Fibroblast of pulmonary artery (primary cell): ENCODE measurements around the gene CPSF6.
"Not testable (repeated sequence)": the region's sequence is repeated elsewhere in the genome, so short reads cannot be mapped to it uniquely, and the experiment has no call there.

Experiments used
- DNase-seq: peaks from one replicate; pipeline ENCODE4 v3.0.0-alpha.2; 2010; ENCODE audit warnings: low read depth
- H3K4me3 ChIP-seq: replicated peaks from 2 replicates; pipeline ENCODE4 v1.5.1; 2011; ENCODE audit warnings: low read depth, mild to moderate bottlenecking, control low read depth, low read length, moderate library complexity
- TF ChIP-seq, protein P1 (sequence below): IDR thresholded peaks from 2 replicates; pipeline ENCODE4 v1.5.1; 2011; ENCODE audit warnings: mild to moderate bottlenecking, control low read depth, low read length, inconsistent platforms; ENCODE audit errors: missing control alignments

Gene CPSF6, protein sequence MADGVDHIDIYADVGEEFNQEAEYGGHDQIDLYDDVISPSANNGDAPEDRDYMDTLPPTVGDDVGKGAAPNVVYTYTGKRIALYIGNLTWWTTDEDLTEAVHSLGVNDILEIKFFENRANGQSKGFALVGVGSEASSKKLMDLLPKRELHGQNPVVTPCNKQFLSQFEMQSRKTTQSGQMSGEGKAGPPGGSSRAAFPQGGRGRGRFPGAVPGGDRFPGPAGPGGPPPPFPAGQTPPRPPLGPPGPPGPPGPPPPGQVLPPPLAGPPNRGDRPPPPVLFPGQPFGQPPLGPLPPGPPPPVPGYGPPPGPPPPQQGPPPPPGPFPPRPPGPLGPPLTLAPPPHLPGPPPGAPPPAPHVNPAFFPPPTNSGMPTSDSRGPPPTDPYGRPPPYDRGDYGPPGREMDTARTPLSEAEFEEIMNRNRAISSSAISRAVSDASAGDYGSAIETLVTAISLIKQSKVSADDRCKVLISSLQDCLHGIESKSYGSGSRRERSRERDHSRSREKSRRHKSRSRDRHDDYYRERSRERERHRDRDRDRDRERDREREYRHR

GRCh38 chr12:69239352-69239921 is at the start of gene CPSF6:
CPSF6 (plus strand) TSS chr12:69239569; CDS start chr12:69239647, 78 bp downstream.
- peak within 1 kb of the TSS; percentile 85 for H3K4me3 ChIP-seq
- DNase-seq: peak; percentile 91
- TF ChIP-seq, protein P1, sequence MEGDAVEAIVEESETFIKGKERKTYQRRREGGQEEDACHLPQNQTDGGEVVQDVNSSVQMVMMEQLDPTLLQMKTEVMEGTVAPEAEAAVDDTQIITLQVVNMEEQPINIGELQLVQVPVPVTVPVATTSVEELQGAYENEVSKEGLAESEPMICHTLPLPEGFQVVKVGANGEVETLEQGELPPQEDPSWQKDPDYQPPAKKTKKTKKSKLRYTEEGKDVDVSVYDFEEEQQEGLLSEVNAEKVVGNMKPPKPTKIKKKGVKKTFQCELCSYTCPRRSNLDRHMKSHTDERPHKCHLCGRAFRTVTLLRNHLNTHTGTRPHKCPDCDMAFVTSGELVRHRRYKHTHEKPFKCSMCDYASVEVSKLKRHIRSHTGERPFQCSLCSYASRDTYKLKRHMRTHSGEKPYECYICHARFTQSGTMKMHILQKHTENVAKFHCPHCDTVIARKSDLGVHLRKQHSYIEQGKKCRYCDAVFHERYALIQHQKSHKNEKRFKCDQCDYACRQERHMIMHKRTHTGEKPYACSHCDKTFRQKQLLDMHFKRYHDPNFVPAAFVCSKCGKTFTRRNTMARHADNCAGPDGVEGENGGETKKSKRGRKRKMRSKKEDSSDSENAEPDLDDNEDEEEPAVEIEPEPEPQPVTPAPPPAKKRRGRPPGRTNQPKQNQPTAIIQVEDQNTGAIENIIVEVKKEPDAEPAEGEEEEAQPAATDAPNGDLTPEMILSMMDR: no peak

GRCh38 chr12:69196302-69197288 is 42.8 kb upstream of the CPSF6 start:
- DNase-seq: peak; percentile 8
- TF ChIP-seq, protein P1: peak; percentile 35
- H3K4me3 ChIP-seq: no peak overlapping the region

- not testable (repeated sequence) for H3K4me3 ChIP-seq
- DNase-seq: peak; percentile 9
These were observed 39.4 kb upstream of the CPSF6 start for GRCh38 chr12:69199976-69200375.

- DNase-seq: no peak
- H3K4me3 ChIP-seq: no peak overlapping the region
- TF ChIP-seq, protein P1: no peak
These were observed 35.2 kb upstream of the CPSF6 start for GRCh38 chr12:69204191-69204590.

DNA sequence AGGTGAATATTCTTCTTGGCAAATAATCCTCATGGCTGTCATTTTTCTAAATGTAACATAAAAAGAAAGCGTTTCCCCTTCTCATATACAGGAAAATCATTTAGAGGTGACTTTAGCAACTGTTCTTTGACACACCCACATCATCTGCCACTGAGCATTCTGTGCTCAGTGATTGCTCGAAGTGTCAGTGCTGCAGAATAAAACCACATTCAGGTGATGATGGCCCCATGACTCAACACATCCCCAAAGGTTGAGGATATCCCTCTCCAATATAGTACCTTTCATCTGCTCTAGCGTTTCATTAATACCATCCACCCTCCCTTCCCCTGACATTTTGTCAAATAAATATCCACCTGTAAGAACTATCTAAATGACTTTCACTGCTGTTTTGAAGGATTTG is 28.7 kb upstream of the CPSF6 start:
- TF ChIP-seq, protein P1: no peak
- DNase-seq: no peak

DNA sequence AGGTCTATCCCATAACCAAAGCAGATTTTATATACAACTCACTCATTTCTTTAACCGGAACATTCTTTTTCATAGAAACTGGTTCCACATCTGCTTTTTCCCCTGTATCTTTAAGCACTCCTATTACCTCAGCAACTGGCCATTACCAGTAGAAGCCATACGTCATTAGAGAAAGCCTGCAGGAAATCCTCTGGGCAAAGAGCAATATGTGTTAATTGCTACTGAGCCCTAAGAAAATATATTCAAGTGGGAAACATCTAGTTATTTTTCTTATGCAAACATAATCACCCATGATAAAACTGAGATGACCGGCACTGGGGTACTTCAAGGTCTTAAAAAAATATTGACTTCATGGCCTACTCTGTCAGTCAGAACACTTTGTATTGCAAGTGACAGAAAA is 28.2 kb upstream of the CPSF6 start:
- no peak overlapping the region for H3K4me3 ChIP-seq
- TF ChIP-seq, protein P1: no peak
- no peak for DNase-seq

More for the DNA sequence above, 28.7 kb upstream of the CPSF6 start:
- no peak overlapping the region for H3K4me3 ChIP-seq
